Erythroblast (primary cell): ENCODE results near the gene SMOC1.

Source experiments
- DNase-seq, 2 experiments: peaks; one replicate each; lab custom pipeline; 2025; lab: John Stamatoyannopoulos, UW
- GATA1 ChIP-seq: IDR thresholded peaks from 2 replicates; pipeline ENCODE4 v1.6.1; 2011; ENCODE audit warnings: low read depth, mild to moderate bottlenecking, control low read depth, low read length, moderate library complexity
- POLR2A ChIP-seq: IDR thresholded peaks from 2 replicates; pipeline ENCODE4 v1.6.1; 2011; ENCODE audit warnings: mild to moderate bottlenecking, low read length

The SMOC1 gene

GRCh38 chr14:69924201-69924600, 45.0 kb downstream of the SMOC1 start:
- no peak for DNase-seq
- TF ChIP-seq POLR2A, result no peak
- no peak for TF ChIP-seq GATA1

DNA sequence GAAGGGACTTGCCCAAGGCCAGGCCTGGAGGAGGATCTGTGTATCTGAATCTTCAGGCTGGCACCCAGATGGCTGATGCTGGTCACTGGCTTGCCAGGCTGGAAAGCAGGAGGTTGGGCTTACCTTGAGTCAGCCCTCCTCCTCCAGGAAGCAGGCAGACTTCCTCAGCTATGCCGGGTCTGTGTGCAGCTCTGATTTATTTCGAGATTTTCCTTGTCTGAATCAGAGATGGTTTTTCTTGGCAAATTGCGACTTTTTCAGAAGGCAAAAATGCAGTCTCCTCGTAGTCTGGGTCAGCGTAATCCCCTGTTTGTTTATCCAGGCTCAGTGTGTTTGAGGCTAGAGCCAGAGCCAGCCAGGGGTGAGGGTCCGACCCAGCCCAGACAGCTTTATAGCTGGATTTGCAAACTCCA, 48.9 kb downstream of the SMOC1 start:
- TF ChIP-seq POLR2A, result no peak
- no peak for TF ChIP-seq GATA1
- DNase-seq, result no peak

GRCh38 chr14:69930780-69931379, 51.7 kb downstream of the SMOC1 start:
- TF ChIP-seq GATA1, result no peak
- DNase-seq, result no peak

DNA sequence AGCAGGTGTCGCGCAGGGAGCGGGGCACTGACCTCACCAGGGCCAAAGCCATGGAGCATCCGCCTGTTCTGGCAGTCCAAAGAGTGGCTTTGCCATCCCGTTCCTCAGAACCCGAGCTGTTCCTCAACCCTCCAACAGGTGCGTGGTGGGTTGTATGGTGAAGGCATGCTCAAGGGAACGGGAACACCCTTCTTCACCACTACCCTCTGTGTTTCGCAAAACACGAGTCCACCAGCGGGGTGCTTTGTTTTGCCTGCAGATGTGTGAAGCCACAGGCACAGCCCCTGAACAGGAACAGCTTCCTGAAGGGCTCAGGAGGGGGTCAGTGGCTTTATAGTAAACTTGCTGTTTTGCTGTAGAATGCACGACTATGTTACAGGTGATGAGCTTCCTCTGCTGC, 52.7 kb downstream of the SMOC1 start:
- no peak for DNase-seq
- TF ChIP-seq GATA1 (no peak), POLR2A (no peak)

- DNase-seq, result no peak
- TF ChIP-seq GATA1, result no peak
- TF ChIP-seq POLR2A, result no peak
Measured at GRCh38 chr14:69932391-69932790, 53.2 kb downstream of the SMOC1 start.

- no peak for DNase-seq
- TF ChIP-seq POLR2A (no peak), GATA1 (no peak)
Measured at GRCh38 chr14:69933623-69934275, 54.5 kb downstream of the SMOC1 start.

GRCh38 chr14:69937367-69938081, 58.3 kb downstream of the SMOC1 start:
- DNase-seq, result no peak
- TF ChIP-seq GATA1 (no peak), POLR2A (no peak)

DNA sequence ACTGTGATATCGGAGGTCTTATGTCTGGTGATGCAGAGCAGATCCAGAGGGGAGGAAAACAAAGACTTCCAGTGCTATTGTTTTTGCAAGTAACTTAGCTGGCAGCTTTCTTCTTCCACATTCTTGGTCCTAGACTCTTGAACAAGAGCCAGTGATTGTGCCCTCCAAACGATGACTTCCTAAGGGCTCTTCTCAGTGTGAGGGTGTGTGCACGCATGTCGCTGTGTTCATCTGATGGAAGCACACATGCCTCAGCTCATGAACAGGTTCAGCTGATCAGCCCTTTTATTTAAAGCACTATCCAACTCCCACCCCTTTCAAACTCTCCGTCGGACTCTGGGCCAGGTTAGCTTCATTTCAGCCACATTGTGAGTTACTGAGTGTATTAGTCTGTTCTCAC, 59.5 kb downstream of the SMOC1 start:
- DNase-seq, result no peak
- TF ChIP-seq GATA1 (no peak), POLR2A (no peak)

GRCh38 chr14:69941768-69942742, 62.8 kb downstream of the SMOC1 start:
- no peak for DNase-seq
- TF ChIP-seq GATA1, result no peak

DNA sequence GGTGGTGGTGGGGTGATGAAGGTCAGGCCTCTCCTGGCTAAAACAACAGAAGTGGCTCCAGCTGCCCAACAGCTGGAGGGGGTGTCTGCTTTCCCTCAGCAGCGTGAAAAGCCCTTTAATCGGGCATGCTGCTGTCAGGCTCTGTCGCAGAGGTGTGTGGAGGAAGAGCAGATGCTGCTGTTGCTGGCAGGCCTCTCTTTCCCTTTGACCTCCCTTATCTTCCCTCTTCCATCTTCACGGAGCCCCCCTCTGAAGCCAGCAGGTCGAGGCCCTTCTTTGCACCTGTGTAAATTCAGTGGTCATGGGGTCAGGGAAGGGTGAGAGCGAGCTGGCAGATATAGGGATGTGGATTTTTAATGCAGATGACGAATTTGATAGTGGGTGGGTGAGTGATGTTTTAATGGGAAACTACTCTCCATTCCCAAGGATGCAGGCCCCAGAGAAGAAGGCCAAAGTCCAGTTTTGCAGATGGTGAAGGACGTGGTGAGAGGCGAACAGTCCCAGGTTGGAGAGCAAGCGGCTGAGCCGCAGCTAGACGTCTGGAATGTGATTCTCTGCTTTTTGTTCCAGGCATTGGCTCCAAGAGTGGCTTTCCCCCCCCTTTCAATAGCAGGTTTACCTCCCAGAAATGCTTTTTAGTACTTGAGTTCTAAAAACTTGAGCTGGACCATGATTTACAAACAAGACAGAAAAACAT, 64.0 kb downstream of the SMOC1 start:
- no peak for DNase-seq
- no peak for TF ChIP-seq GATA1
- TF ChIP-seq POLR2A, result no peak

GRCh38 chr14:69945347-69945746, 66.1 kb downstream of the SMOC1 start:
- no peak for DNase-seq
- TF ChIP-seq GATA1 (no peak), POLR2A (no peak)

- TF ChIP-seq GATA1 (no peak), POLR2A (no peak)
Measured at GRCh38 chr14:69945912-69946311, 66.7 kb downstream of the SMOC1 start.

GRCh38 chr14:69948351-69948750, 69.1 kb downstream of the SMOC1 start:
- no peak for DNase-seq
- TF ChIP-seq GATA1, result no peak
- no peak for TF ChIP-seq POLR2A

More at GRCh38 chr14:69945912-69946311, 66.7 kb downstream of the SMOC1 start:
- DNase-seq, result no peak
